Effector CD8-positive, alpha-beta T cell (primary cell): ENCODE data around the gene IARS2.
A peak's percentile ranks its signal among the peaks of the same experiment; 100 is the strongest.
"Not testable (repeated sequence)": the region's sequence is repeated elsewhere in the genome, so short reads cannot be mapped to it uniquely, and the experiment has no call there.

ENCODE experiments used
- DNase-seq: peaks from one replicate; lab custom pipeline; 2025; lab: John Stamatoyannopoulos, UW
- total RNA-seq, 4 experiments: gene quantifications; one replicate each; lab custom pipeline; 2026; lab: John Stamatoyannopoulos, UW

The IARS2 gene
- 110 to 139 (median 122) reads per million in 4 experiments for total RNA-seq

DNA sequence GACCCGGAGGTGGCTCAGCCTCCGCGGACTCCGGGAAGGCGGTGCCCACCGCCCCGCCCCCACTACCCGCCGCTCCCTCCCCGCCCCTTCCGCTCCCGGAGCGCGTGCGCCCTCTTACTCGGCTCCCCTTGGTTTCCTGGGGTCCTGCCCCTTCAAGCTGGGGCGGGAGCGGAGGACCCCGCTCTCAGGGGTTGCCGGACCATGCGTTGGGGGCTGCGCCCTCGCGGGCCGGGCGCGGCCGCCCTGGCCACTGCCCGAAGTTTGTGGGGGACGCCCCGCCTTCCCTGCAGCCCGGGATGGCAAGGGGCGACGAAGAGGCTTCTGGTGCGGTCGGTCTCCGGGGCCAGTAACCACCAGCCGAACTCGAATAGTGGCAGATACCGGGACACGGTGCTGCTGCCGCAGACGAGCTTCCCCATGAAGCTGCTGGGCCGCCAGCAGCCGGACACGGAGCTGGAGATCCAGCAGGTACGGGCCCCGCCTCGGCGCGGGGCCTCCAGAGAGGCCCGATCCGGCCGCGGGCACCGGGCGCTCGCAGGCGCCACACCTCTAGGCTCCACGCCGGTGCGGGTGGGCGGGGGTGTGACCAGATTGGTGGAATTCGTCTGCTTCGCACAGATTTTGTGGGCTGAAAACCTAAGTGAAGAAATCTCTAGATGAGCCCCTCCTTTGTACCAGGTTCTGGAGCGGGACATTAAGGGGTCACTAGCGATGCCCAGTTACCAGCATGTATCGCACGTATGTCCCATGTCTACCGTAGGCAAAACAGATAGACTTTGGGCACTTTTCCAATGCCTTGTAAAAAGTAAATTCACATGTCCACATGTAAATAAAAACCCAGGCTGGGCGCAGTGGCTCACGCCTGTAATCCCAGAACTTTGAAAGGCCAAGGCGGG is at the start of gene IARS2:
IARS2 (plus strand) TSS at position 117 of the 896 bp plus-strand sequence; CDS start at position 202, 85 bp downstream.
- DNase-seq, result peak; percentile 87

DNA sequence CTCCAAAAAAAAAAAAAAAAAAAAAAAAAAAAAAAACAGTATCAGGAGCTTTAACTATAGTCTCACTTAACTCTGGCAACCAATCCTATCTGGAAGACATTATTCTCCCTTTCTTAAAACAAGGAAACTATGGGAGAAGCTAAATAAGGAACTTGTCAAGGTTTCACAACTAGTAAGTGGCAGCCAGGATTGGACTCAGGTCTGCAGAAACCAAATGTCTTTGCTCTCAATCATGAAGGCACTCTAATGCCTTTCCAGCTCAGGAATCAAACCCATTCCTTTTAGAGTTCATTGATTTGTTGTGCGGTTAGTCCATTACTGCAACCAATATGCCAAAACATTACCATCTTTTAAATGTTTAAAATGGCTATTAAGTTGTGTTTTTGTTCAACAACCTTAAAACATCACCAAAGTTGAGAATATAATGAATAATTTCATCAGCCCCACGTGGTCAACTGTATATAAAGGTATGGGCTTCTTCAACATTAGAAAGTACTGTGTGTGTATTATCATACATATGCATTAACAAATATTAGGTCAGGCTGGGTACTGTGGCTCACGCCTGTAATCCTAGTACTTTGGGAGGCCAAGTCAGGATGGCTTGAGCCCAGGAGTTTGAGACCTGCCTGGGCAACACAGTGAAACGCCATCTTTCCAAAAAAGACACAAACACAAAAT is 49.1 kb upstream of the IARS2 start:
- no peak for DNase-seq

DNA sequence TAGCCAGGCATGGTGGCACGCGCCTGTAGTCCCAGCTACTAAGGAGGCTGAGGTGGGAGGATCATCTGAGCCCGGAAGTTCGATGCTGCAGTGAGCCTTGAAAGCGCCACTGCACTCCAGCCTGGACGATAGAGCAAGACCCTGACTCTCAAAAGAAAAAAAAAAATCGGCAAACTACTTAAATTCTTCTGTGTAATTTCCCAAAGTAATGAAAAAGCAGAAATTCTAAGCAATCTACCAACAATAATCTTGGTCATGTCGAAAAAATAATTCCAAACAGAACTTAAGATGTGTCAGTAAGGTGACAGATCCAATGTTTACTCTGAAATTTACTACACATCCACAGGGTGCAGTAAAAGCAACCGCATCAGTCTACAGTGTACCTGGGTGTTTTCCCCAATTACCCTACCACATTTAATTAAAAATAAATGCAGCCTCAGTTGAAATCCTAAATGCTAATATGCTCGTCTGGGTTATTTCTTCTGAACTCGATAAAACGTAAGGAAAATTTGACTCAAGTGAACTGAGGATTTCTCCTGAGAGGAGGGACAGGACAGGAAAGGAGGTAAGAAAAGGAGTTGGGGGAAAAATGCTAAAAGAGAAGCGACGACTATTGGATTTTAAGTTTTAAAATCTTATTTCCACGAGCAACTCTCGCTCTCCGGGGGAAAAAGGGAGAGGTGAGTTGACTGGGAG is 48.4 kb upstream of the IARS2 start:
- DNase-seq, result no peak

- peak; percentile 85 for DNase-seq
Observed at GRCh38 chr1:220046052-220046930, 47.6 kb upstream of the IARS2 start, which contains the start of gene EPRS1. Gene EPRS1, minus strand, starts transcription at chr1:220046505. Its CDS starts 117 bp downstream, at chr1:220046388.

DNA sequence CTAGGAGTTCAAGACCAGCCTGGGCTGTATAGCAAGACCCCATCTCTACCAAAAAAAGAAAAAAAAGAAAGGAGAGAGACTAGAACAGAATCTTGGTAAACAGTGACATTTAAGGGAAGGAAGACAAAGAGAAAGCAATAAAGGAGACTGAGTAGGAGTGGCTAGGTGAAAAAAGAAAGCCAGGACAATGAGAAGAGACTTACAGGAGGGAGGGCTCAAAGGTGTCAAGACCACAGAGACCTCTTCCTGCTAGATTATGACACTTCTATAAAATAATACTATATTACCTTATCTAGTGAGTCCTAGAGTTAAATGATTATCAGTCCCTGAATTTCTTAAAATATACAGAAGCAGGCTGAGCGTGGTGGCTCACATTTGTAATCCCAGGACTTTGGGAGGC is 37.6 kb upstream of the IARS2 start:
- no peak for DNase-seq

DNA sequence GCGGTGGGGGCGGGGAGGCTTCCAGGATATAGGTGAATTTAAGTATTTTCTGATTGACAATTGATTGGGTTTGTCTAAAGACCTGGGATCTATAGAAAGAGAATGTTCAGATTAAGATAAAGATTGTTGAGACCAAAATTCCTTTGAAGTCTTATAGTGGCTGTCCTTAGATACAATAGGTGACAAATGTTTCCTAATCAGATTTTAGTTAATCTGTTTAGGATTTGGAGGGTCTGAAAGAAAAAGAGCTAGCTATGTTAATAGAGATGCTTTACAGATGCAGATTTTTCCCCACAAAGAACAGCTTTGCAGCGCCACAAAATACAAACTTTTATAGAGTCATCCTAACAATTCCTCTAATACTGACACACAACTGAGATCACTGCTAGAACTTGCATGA is 33.1 kb upstream of the IARS2 start:
- no peak for DNase-seq

DNA sequence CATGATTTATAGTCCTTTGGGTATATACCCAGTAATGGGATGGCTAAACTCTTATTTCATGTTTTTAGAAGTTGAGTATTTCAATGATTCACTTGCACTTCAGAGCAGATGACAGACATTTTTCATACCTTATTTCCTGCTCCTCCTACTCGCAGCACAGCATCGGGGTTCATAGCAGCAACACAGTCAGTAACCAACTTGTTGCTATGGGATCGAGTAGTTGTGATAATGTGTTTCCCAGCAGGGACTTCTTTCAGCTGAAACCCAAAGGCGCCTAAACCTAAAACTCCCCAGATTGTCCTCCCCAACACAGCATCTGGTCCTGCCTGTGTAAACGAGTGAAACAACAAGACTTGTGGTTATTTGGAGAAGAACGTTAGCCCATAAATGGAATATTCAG is 31.3 kb upstream of the IARS2 start:
- no peak for DNase-seq

DNA sequence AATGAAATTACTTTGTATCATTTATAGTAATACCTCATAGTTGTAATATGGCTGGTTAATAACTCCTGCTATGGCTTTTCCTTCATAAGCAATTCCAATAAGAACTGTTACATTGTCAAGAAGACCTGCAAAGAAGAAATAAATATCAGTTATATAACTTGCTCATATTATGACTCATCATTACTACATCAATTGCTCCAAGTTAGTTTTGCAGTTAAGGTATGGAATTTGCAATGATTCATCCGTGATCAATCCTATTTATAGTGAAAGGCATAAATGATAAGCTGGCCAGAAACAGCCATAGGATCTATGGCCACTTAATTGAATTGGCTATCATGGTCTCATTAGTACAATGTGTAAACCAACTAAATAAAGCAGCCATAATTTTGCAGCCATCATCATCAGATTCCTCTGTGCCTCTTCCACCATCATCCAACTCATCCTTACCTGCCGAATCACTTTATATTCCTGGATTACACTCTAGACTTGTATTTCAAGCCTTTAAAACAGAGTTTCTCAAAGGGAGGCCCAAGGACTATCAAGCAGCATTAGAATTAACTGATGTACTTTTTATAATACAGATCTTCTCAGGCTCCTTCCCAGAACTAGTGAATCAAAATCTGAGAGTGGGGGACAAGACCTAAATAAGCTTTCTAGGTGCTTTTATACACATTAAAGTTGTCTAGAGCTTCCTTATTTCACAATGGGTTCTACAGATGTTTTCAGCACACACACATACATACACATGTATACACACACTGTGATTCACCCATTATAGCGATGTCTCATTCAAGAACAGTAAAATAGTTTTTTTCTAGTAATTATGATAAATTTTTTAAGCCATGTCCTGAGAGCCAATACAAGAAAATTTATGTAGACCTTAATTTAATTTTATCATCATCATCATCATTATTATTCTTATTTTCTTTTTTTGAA is 26.4 kb upstream of the IARS2 start:
- no peak for DNase-seq

GRCh38 chr1:220076861-220077762 is 16.8 kb upstream of the IARS2 start:
- DNase-seq, result no peak

- DNase-seq, result no peak
Observed at GRCh38 chr1:220077887-220078286, 16.0 kb upstream of the IARS2 start.

DNA sequence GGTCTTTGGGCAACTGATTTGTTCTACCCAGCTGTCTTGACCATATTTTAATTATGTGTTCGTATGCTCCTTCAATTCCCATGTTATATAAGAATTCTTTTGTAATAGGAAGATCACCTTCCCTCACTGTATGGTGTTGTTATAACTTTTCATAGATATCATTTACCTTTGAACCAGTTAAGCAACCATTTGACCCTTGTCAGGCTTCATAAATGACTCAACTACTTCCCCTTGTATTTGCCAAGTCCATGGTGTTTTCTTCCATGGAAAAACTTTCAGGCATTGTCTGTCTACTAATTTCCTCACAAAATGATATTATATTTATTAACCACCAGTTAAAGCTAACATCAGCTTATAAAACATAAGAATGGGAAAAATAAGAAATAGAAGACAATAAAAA is 9.5 kb upstream of the IARS2 start:
- DNase-seq, result no peak

DNA sequence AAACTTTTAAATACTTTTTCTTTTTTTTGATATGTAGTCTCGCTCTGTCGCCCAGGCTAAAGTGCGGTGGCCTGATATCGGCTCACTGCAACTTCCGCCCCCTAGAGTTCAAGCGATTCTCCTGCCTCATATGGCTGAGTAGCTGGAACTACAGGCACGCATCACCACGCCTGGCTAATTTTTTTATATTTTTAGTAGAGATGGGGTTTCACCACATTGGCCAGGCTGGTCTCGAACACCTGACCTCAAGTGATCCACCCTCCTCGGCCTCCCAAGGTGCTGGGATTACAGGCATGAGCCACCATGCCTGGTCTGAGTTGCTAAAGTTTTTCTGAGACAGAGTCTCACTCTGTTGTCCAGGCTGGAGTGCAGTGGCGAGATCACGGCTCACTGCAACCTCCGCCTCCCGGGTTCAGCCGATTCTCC is 7.7 kb upstream of the IARS2 start:
- not testable (repeated sequence) for DNase-seq

- peak; percentile 97 for DNase-seq
Observed at GRCh38 chr1:220089650-220090556, 4.0 kb upstream of the IARS2 start, which contains the start of gene BPNT1. Gene BPNT1, minus strand, starts transcription at chr1:220089788. Its CDS starts 9,942 bp downstream, at chr1:220079846.

DNA sequence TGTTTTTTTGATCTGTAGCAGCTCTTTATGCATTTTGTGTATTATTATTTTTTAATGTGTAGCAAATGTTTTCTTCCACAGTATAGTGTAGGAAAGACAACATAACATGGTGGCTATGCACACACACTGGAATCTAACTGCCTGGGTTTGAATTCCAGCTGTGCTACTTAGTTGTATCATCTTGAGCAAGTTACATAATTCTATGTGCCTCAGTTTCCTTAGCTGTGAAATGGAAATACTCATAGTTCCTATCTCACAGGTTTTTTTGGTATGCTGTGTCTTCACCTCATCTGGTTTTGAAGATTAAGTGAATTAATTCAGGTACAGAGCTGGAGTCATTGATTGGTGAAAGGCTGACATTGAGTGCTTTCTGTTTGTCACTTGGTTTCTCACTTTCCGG is 1.2 kb upstream of the IARS2 start:
- DNase-seq, result no peak

DNA sequence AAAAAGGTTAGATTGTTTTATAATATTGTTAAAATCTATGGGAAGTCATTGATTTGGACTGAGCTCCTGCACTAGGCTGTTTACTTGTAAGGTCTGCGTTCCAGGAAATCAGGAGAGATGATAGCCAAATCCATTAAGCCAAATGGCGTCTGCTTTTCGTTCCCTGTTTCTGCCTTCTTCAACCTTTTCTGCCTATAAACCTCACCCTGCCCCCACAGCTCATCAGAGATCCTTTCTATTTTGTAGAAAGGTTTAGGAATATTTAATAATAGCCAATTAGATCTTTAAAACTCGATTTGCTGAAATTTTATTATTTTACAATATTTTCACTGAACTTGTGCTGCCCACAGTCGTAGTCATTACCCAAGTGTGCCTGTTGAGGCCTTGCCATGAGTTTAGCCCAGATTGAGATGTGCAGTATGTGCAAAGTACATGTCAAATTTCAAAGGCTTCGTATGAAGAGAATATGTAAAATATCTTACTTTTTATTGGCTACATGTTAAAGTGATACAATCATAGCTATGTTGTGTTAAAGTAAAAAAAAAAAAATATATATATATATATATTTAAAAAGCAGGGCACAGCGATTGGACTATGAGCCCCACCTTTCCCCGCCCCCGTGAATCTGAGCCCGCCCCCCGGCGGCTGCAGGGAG is 444 bp upstream of the IARS2 start:
- DNase-seq, result no peak

DNA sequence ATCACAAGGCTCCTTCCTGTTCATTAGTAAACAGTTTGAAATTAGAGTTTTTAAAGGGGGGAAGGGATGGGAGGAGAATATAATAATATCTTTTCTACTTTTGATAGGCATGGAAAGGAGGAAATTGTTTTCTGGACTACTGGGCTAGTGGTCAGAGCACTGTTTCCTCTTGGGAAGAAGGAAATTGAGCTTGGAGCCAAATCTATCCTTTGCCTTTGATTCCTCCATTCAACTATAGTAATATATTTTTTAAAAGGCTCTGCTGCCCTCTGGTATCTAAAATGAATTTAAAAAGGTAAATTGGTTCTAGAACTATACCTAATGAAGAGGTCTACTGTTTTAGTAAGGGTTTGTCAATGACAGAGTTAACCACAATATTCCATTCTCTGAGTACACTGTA is 5.9 kb downstream of the IARS2 start:
- no peak for DNase-seq

GRCh38 chr1:220110473-220110872 is 16.5 kb downstream of the IARS2 start:
- not testable (repeated sequence) for DNase-seq
